ENCODE data around the gene SUPT20HL2. TPM values are rescaled to one million over a fixed set of nuclear protein-coding genes. Genes with fewer than 3 reads are reported as not detected.

Gene SUPT20HL2
- total and polyA plus RNA-seq, 2 donors (not counting 1 experiment from before 2014, with no cell fraction given), result not detected

GRCh38 chrX:24360272-24360671, 46.4 kb upstream of the SUPT20HL2 start, which contains the start of gene SUPT20HL1:
TSS of gene SUPT20HL1 (plus strand) at chrX:24360639. CDS start at chrX:24362761, 2,122 bp downstream.
- ATAC-seq (ENCODE audit: low read depth), result no peak
- Histone ChIP-seq H3K36me3 (replicated peaks in 1 of 2; ENCODE audit: control extremely low read depth in 1 of 2, control insufficient read depth in 1 of 2, extremely low read depth in 1 of 2, insufficient read depth in 2 of 2, low read length in 1 of 2) (no peaks in the 10 kb centered on the region), H2AFZ (ENCODE audit: insufficient read depth, low read depth, low read length, poor library complexity, severe bottlenecking) (no peak within 1 kb of the TSS), H3K4me3 (ENCODE audit: control extremely low read depth in 1 of 5, extremely low read depth in 1 of 5, insufficient read depth in 1 of 5, low read depth in 2 of 5, low read length in 4 of 5) (no peak within 1 kb of the TSS), H3K4me2 (replicated peaks; ENCODE audit: low read depth, low read length, poor library complexity, severe bottlenecking) (no peak within 1 kb of the TSS), H4K20me1 (ENCODE audit: control insufficient read depth, insufficient read depth, low read length, poor library complexity, severe bottlenecking) (no peaks in the 10 kb centered on the region), H3K27me3 (replicated peaks in 1 of 4; ENCODE audit: control extremely low read depth in 1 of 4, control insufficient read depth in 3 of 4, insufficient read depth in 4 of 4, low read length in 3 of 4) (no peaks in the 10 kb centered on the region), H3K4me1 (ENCODE audit: control insufficient read depth in 2 of 2, insufficient read depth in 2 of 2, low read length in 2 of 2) (no peaks in the 10 kb centered on the region), H3K79me2 (ENCODE audit: control insufficient read depth, insufficient read depth, low read length) (no peaks in the 10 kb centered on the region), H3K27ac (ENCODE audit: low read length in 2 of 2) (no peak within 1 kb of the TSS), H3K9me3 (ENCODE audit: control extremely low read depth in 1 of 3, control insufficient read depth in 2 of 3, insufficient read depth in 1 of 3, low read length in 2 of 3) (no peaks in the 10 kb centered on the region), H3K9ac (ENCODE audit: low read length) (no peak within 1 kb of the TSS)
- H3K9me3 Mint-ChIP-seq (ENCODE audit: insufficient read depth), result no peaks in the 10 kb centered on the region
- no peak within 1 kb of the TSS for H3K27ac Mint-ChIP-seq
- no peak within 1 kb of the TSS for H3K4me3 Mint-ChIP-seq
- no peaks in the 10 kb centered on the region for H3K27me3 Mint-ChIP-seq
- DNase-seq, result no peak
- H3K4me1 Mint-ChIP-seq, result no peaks in the 10 kb centered on the region
- TF ChIP-seq EZH2 (IDR thresholded peaks at IDR 0.05; ENCODE audit: borderline replicate concordance, insufficient read depth, low read depth, low read length, poor library complexity, severe bottlenecking), result no peak
- no peak for TF ChIP-seq CTCF (IDR thresholded peaks at IDR 0.05)
- ChIA-PET CTCF (interaction anchor here (1.9 kb wide), 1 partner anchor 11 kb away, joined by 6 read pairs; no protein-coding TSS in a partner anchor), POLR2A (no interaction called here)
- no CpG with 5 or more reads among the region's 3 CpGs for WGBS (ENCODE audit: insufficient coverage)
- intact Hi-C loops (cut with micrococcal nuclease), result no loop called here

DNA sequence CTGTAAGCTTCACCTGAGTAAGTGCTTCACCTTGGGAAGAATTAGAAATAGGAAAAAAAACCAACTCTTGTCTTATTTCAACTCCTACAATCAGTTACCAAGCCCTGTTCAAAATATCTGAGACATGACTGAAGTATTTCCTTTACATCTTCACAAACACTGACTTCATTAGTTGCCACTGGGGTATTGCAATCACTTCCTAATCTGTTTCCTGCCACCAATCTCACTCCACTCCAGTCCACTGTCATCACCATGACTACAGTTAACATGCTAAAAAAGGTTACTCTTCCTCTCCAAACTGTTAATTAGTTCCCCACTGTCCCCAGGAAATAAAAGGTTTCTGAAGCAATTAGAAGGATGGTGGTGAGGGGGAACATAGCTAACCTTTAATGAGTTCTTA, 43.2 kb upstream of the SUPT20HL2 start:
- H2AFZ ChIP-seq (ENCODE audit: insufficient read depth, low read depth, low read length, poor library complexity, severe bottlenecking), result no peak overlapping the region
- ChIA-PET POLR2A (no interaction called here), CTCF (no interaction called here)
- no peaks in the 10 kb centered on the region for H3K4me1 ChIP-seq (ENCODE audit: control insufficient read depth in 2 of 2, insufficient read depth in 2 of 2, low read length in 2 of 2)
- H3K27me3 ChIP-seq (replicated peaks in 1 of 4; ENCODE audit: control extremely low read depth in 1 of 4, control insufficient read depth in 3 of 4, insufficient read depth in 4 of 4, low read length in 3 of 4), result no peaks in the 10 kb centered on the region
- no peak overlapping the region for H3K4me3 ChIP-seq (ENCODE audit: control extremely low read depth in 1 of 5, extremely low read depth in 1 of 5, insufficient read depth in 1 of 5, low read depth in 2 of 5, low read length in 4 of 5)
- H3K9me3 ChIP-seq (ENCODE audit: control extremely low read depth in 1 of 3, control insufficient read depth in 2 of 3, insufficient read depth in 1 of 3, low read length in 2 of 3), result no peaks in the 10 kb centered on the region
- no peaks in the 10 kb centered on the region for H4K20me1 ChIP-seq (ENCODE audit: control insufficient read depth, insufficient read depth, low read length, poor library complexity, severe bottlenecking)
- no peak overlapping the region for H3K4me3 Mint-ChIP-seq
- no peaks in the 10 kb centered on the region for H3K79me2 ChIP-seq (ENCODE audit: control insufficient read depth, insufficient read depth, low read length)
- no peak for ATAC-seq (ENCODE audit: low read depth)
- H3K4me1 Mint-ChIP-seq, result no peaks in the 10 kb centered on the region
- TF ChIP-seq EZH2 (IDR thresholded peaks at IDR 0.05; ENCODE audit: borderline replicate concordance, insufficient read depth, low read depth, low read length, poor library complexity, severe bottlenecking) (no peak), CTCF (IDR thresholded peaks at IDR 0.05) (no peak)
- H3K4me2 ChIP-seq (replicated peaks; ENCODE audit: low read depth, low read length, poor library complexity, severe bottlenecking), result no peak overlapping the region
- no peaks in the 10 kb centered on the region for H3K9me3 Mint-ChIP-seq (ENCODE audit: insufficient read depth)
- H3K36me3 ChIP-seq (replicated peaks in 1 of 2; ENCODE audit: control extremely low read depth in 1 of 2, control insufficient read depth in 1 of 2, extremely low read depth in 1 of 2, insufficient read depth in 2 of 2, low read length in 1 of 2), result no peaks in the 10 kb centered on the region
- no peak overlapping the region for H3K27ac ChIP-seq (ENCODE audit: low read length in 2 of 2)
- intact Hi-C loops (cut with micrococcal nuclease), result no loop called here
- H3K27me3 Mint-ChIP-seq, result no peaks in the 10 kb centered on the region
- H3K27ac Mint-ChIP-seq, result no peak overlapping the region
- no peak overlapping the region for H3K9ac ChIP-seq (ENCODE audit: low read length)
- no peak for DNase-seq
